Measurements from ENCODE around the gene MCF2L. TPM values are rescaled to one million over a fixed set of nuclear protein-coding genes. Genes with fewer than 3 reads are reported as not detected.

MCF2L gene
- total RNA-seq, 1 donor from 2014 or later = 40.4 TPM

DNA sequence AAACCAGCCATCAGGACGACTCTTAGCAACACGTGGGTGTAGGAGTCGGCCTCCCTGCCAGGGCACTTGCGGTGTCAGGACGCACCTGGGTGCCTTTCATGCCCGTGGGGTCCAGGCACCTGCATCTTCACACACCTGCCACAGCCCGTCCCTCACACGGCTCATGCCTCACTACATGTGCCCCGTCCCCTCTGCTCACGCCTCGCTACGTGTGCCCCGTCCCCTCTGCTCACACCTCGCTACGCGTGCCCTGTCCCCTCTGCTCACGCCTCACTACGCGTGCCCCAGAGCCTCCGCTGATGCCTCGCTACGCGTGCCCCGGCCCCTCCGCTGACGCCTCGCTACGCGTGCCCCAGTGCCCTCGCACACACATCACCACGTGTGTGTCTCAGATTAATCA lies 78.6 kb downstream of the MCF2L start:
- Mint-ChIP-seq H3K9me3 (peaks cover 4% of the 10 kb centered on the region), H3K27ac (peak overlapping the region; percentile 76), H3K4me1 (peaks cover 30% of the 10 kb centered on the region), H3K36me3 (peaks cover 23% of the 10 kb centered on the region), H3K27me3 (ENCODE audit: insufficient read depth, low read depth) (peaks cover 8% of the 10 kb centered on the region), H3K4me3 (peak overlapping the region; percentile 33)
- Histone ChIP-seq H3F3A (ENCODE audit: low read depth) (no peaks in the 10 kb centered on the region), H3K4me3 (no peak overlapping the region), H4K20me1 (ENCODE audit: low read depth) (peaks cover 2% of the 10 kb centered on the region), H3K9ac (no peak overlapping the region), H3K4me2 (no peak overlapping the region), H3K4me1 (peaks cover 4% of the 10 kb centered on the region), H2AFZ (replicated peaks) (no peak overlapping the region), H3K79me2 (ENCODE audit: low read depth) (no peaks in the 10 kb centered on the region), H3K27ac (no peak overlapping the region), H3K9me3 (ENCODE audit: low read depth) (no peaks in the 10 kb centered on the region), H3K27me3 (no peaks in the 10 kb centered on the region), H3K36me3 (no peaks in the 10 kb centered on the region)
- TF ChIP-seq EZH2phosphoT487 (IDR thresholded peaks at IDR 0.05) = no peak
- no peak for DNase-seq (ENCODE audit: low spot score)

GRCh38 chr13:113048766-113049165 lies 79.8 kb downstream of the MCF2L start:
- no peak for DNase-seq (ENCODE audit: low spot score)
- Histone ChIP-seq H3K4me3 (no peak overlapping the region), H3K9ac (no peak overlapping the region), H3F3A (ENCODE audit: low read depth) (no peaks in the 10 kb centered on the region), H3K9me3 (ENCODE audit: low read depth) (no peaks in the 10 kb centered on the region), H3K27me3 (no peaks in the 10 kb centered on the region), H3K27ac (no peak overlapping the region), H3K79me2 (ENCODE audit: low read depth) (no peaks in the 10 kb centered on the region), H4K20me1 (ENCODE audit: low read depth) (peaks cover 2% of the 10 kb centered on the region), H2AFZ (replicated peaks) (no peak overlapping the region), H3K4me2 (no peak overlapping the region), H3K36me3 (no peaks in the 10 kb centered on the region), H3K4me1 (peaks cover 4% of the 10 kb centered on the region)
- TF ChIP-seq CTCF (IDR thresholded peaks at IDR 0.05) = no peak
- no peak for TF ChIP-seq EZH2 (IDR thresholded peaks at IDR 0.05)
- no peak for TF ChIP-seq EZH2phosphoT487 (IDR thresholded peaks at IDR 0.05)
- no peak overlapping the region for H3K4me3 Mint-ChIP-seq
- peaks cover 9% of the 10 kb centered on the region for H3K27me3 Mint-ChIP-seq (ENCODE audit: insufficient read depth, low read depth)
- H3K36me3 Mint-ChIP-seq = peaks cover 26% of the 10 kb centered on the region
- H3K9me3 Mint-ChIP-seq = peaks cover 4% of the 10 kb centered on the region
- H3K27ac Mint-ChIP-seq = no peak overlapping the region
- peaks cover 30% of the 10 kb centered on the region for H3K4me1 Mint-ChIP-seq

DNA sequence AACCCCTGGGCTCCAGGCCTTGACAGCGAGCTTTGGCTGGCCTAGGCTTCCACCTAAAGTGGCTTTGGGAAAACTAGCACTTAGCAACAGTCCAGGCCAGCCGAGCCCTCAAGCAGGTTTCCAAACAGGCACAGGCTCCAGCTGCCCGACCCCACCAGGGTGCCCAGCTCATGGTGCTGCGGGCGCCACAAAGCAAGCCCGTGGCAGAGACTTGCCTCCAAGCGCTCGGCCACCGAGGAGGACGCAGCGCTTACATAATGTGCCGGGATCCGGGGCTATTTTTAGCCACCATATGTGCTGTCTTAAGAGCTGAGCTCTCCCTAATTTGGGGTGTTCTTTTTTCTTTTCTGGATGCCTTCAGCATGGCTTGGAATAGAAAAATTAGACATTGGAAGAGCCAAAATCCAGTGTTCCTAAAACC lies 80.5 kb downstream of the MCF2L start:
- H3K4me3 ChIP-seq = no peak overlapping the region
- no peaks in the 10 kb centered on the region for H3K79me2 ChIP-seq (ENCODE audit: low read depth)
- H3K4me2 ChIP-seq = no peak overlapping the region
- H2AFZ ChIP-seq (replicated peaks) = no peak overlapping the region
- Mint-ChIP-seq H3K27me3 (ENCODE audit: insufficient read depth, low read depth) (peaks cover 9% of the 10 kb centered on the region), H3K4me1 (peaks cover 30% of the 10 kb centered on the region), H3K4me3 (no peak overlapping the region), H3K36me3 (peaks cover 26% of the 10 kb centered on the region), H3K27ac (peak overlapping the region; percentile 39), H3K9me3 (peaks cover 4% of the 10 kb centered on the region)
- TF ChIP-seq CTCF (IDR thresholded peaks at IDR 0.05) (no peak), EZH2phosphoT487 (IDR thresholded peaks at IDR 0.05) (no peak), EZH2 (IDR thresholded peaks at IDR 0.05) (no peak)
- H3F3A ChIP-seq (ENCODE audit: low read depth) = no peaks in the 10 kb centered on the region
- H3K4me1 ChIP-seq = peaks cover 4% of the 10 kb centered on the region
- DNase-seq (ENCODE audit: low spot score) = no peak
- H4K20me1 ChIP-seq (ENCODE audit: low read depth) = peaks cover 2% of the 10 kb centered on the region
- H3K36me3 ChIP-seq = no peaks in the 10 kb centered on the region
- H3K9me3 ChIP-seq (ENCODE audit: low read depth) = no peaks in the 10 kb centered on the region
- no peak overlapping the region for H3K9ac ChIP-seq
- no peaks in the 10 kb centered on the region for H3K27me3 ChIP-seq
- H3K27ac ChIP-seq = no peak overlapping the region

GRCh38 chr13:113049981-113050380 lies 81.0 kb downstream of the MCF2L start:
- H2AFZ ChIP-seq (replicated peaks) = no peak overlapping the region
- H3K4me3 ChIP-seq = no peak overlapping the region
- no peaks in the 10 kb centered on the region for H3K36me3 ChIP-seq
- no peaks in the 10 kb centered on the region for H3F3A ChIP-seq (ENCODE audit: low read depth)
- Mint-ChIP-seq H3K4me3 (no peak overlapping the region), H3K27me3 (ENCODE audit: insufficient read depth, low read depth) (peaks cover 7% of the 10 kb centered on the region), H3K9me3 (peaks cover 4% of the 10 kb centered on the region), H3K36me3 (peaks cover 26% of the 10 kb centered on the region), H3K27ac (peak overlapping the region; percentile 39), H3K4me1 (peaks cover 32% of the 10 kb centered on the region)
- no peaks in the 10 kb centered on the region for H3K79me2 ChIP-seq (ENCODE audit: low read depth)
- peaks cover 4% of the 10 kb centered on the region for H3K4me1 ChIP-seq
- no peak overlapping the region for H3K4me2 ChIP-seq
- H3K9me3 ChIP-seq (ENCODE audit: low read depth) = no peaks in the 10 kb centered on the region
- peaks cover 2% of the 10 kb centered on the region for H4K20me1 ChIP-seq (ENCODE audit: low read depth)
- no peak for DNase-seq (ENCODE audit: low spot score)
- no peak overlapping the region for H3K9ac ChIP-seq
- H3K27ac ChIP-seq = no peak overlapping the region
- no peaks in the 10 kb centered on the region for H3K27me3 ChIP-seq
- no peak for TF ChIP-seq EZH2 (IDR thresholded peaks at IDR 0.05)
- no peak for TF ChIP-seq EZH2phosphoT487 (IDR thresholded peaks at IDR 0.05)
- TF ChIP-seq CTCF (IDR thresholded peaks at IDR 0.05) = no peak
